Stimulated activated naive B cell treated with anti-CD40 and anti-IgM and Interleukin-4, amounts not matched to agents 10 μg/mL and 1 μg/mL and 100 μg/mL, for 72 hours (primary cell): Measurements from ENCODE around the gene LRRC1.

Experiments
- ATAC-seq, 2 donors: fragments of 150-1000 bp; cut with Tn5 transposase; replicated peaks; 2 replicates each; pipeline ENCODE4 v1.10.0; 2021; ENCODE audit warnings: moderate library complexity in 1 of 2
- DNase-seq: peaks from one replicate; pipeline ENCODE4 v3.0.0; 2021
- H3K27ac Mint-ChIP-seq: one replicate; pipeline ENCODE4 v1.8.0; 2022; ENCODE audit warnings: mild to moderate bottlenecking, mixed read lengths
- H3K27me3 Mint-ChIP-seq, 2 donors: one replicate each; pipeline ENCODE4 v1.8.0; 2022; ENCODE audit warnings: mixed read lengths in 2 of 2
- H3K36me3 Mint-ChIP-seq, 2 donors: one replicate each; pipeline ENCODE4 v1.8.0; 2022; ENCODE audit warnings: mixed read lengths in 2 of 2, mild to moderate bottlenecking in 1 of 2
- H3K4me1 Mint-ChIP-seq, 2 donors: one replicate each; pipeline ENCODE4 v1.8.0; 2022; ENCODE audit warnings: mixed read lengths in 2 of 2, mild to moderate bottlenecking in 1 of 2
- H3K4me3 Mint-ChIP-seq, 2 donors: one replicate each; pipeline ENCODE4 v1.8.0; 2022; ENCODE audit warnings: mild to moderate bottlenecking in 2 of 2, mixed read lengths in 2 of 2, moderate library complexity in 1 of 2
- H3K9me3 Mint-ChIP-seq, 2 donors: one replicate each; pipeline ENCODE4 v1.8.0; 2022; ENCODE audit warnings: mixed read lengths in 2 of 2, mild to moderate bottlenecking in 1 of 2

Gene LRRC1

DNA sequence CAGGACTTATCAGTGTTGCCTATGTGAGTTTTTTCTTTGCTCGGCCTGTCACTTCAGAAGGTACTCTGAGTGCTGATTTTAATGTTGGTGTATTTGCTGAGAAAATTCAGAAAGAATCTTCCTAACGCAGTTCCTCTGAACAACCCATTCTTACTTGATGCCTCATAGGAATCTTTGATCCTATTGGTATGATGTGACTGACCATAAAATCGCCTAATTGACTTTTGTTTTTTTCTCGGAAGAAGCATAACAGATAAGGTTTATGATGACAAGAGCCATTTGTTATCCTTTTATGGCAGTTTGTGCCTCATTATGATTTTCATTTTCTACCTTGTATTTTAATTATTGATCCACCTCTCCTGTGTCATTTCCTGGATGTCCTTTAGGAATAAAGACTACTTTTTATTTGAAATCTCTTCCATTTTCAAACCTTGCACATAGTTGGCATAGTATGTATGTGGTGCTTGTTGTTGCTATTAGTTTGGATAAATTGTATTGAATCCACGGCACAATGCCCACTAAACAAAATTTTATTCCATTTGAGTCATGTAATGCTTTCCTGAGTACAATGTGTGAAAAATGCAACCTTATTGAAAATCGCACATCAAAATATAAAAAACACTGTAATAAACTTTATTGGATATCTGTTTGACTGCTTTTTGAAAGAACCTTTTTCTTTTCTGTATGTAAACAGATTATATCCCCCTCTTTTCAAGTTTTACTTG is 37.3 kb downstream of the LRRC1 start:
- Mint-ChIP-seq H3K4me1 (peaks cover 11 to 24% of the 10 kb centered on the region in 2 donors), H3K36me3 (no peaks in the 10 kb centered on the region), H3K4me3 (no peak overlapping the region)

GRCh38 chr6:53833155-53833554 is 38.4 kb downstream of the LRRC1 start:
- no peak for DNase-seq
- Mint-ChIP-seq H3K27ac (no peak overlapping the region), H3K4me1 (peaks cover 11 to 22% of the 10 kb centered on the region in 2 donors)

More for the DNA sequence above, 37.3 kb downstream of the LRRC1 start:
- DNase-seq (no peak), ATAC-seq (no peak)
- no peaks in the 10 kb centered on the region for H3K27me3 Mint-ChIP-seq
- no peaks in the 10 kb centered on the region for H3K9me3 Mint-ChIP-seq
- no peak overlapping the region for H3K27ac Mint-ChIP-seq

DNA sequence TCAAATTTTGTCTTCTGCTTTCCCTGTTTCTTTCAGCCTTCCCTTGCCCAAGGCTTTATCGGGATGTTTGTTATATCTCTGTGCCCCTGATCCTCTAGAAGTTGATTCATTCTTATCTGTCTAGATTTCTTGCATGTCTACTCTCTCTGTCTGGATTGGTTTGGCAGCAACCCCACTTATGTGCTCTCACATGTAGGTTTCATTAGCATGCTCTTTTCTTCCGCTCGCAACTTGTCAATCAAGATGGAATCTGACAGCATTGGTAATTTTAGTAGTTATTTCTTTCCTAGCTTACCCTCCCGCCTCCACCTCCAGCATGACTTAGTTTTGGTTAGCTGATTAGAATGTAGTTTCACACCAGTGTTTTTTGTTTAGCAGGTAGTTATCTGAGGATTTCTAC is 39.3 kb downstream of the LRRC1 start:
- Mint-ChIP-seq H3K4me1 (peaks cover 13 to 22% of the 10 kb centered on the region in 2 donors), H3K27ac (no peak overlapping the region), H3K36me3 (no peaks in the 10 kb centered on the region), H3K4me3 (no peak overlapping the region), H3K9me3 (no peaks in the 10 kb centered on the region), H3K27me3 (no peaks in the 10 kb centered on the region)
- ATAC-seq (no peak), DNase-seq (no peak)

More at GRCh38 chr6:53833155-53833554, 38.4 kb downstream of the LRRC1 start:
- Mint-ChIP-seq H3K9me3 (no peaks in the 10 kb centered on the region), H3K36me3 (no peaks in the 10 kb centered on the region), H3K27me3 (no peaks in the 10 kb centered on the region), H3K4me3 (no peak overlapping the region)
- no peak for ATAC-seq

- no peaks in the 10 kb centered on the region for H3K27me3 Mint-ChIP-seq
- H3K9me3 Mint-ChIP-seq = peaks cover 1 to 7% of the 10 kb centered on the region in 2 donors
- DNase-seq (no peak), ATAC-seq (peak in 1 of 2 donors; percentile 61)
- H3K27ac Mint-ChIP-seq = no peak overlapping the region
- no peak overlapping the region for H3K4me3 Mint-ChIP-seq
- peaks cover 10 to 18% of the 10 kb centered on the region in 2 donors for H3K4me1 Mint-ChIP-seq
- H3K36me3 Mint-ChIP-seq = peaks cover 9 to 22% of the 10 kb centered on the region in 2 donors
Measured at GRCh38 chr6:53837865-53838769, 43.3 kb downstream of the LRRC1 start.

GRCh38 chr6:53840027-53840426 is 45.2 kb downstream of the LRRC1 start:
- Mint-ChIP-seq H3K36me3 (peaks cover 9 to 26% of the 10 kb centered on the region in 2 donors), H3K27ac (no peak overlapping the region), H3K27me3 (no peaks in the 10 kb centered on the region), H3K4me1 (peaks cover 6 to 10% of the 10 kb centered on the region in 2 donors), H3K4me3 (no peak overlapping the region), H3K9me3 (peaks cover 1 to 7% of the 10 kb centered on the region in 2 donors)
- DNase-seq (no peak), ATAC-seq (no peak)

GRCh38 chr6:53845280-53846195 is 50.7 kb downstream of the LRRC1 start:
- Mint-ChIP-seq H3K27me3 (no peaks in the 10 kb centered on the region), H3K4me3 (no peak overlapping the region), H3K4me1 (no peaks in the 10 kb centered on the region), H3K27ac (no peak overlapping the region), H3K36me3 (peaks cover 8 to 21% of the 10 kb centered on the region in 2 donors), H3K9me3 (peaks cover 2 to 4% of the 10 kb centered on the region in 2 donors)
- ATAC-seq (no peak), DNase-seq (no peak)

DNA sequence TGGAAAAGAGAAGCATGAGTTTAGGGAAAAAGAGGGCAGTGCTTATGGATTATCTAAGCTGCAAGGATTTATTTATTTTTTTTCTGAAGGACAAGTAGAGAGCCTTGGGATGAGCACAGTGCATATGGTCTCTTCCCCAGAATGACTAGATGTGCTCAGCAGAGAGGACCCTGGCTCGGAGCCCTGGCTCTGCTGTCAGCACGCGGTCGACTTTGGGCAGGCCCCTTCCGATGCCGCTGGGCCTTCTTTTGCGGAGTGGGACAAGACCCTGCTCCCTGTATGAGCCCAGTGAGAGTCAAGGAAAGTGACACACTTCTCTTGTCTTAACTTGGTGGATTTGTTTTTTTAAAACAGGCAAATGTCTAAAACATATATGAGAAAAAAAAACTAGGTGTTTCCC is 51.4 kb downstream of the LRRC1 start:
- no peak overlapping the region for H3K4me3 Mint-ChIP-seq
- DNase-seq (no peak), ATAC-seq (no peak)
- peaks cover 0 to 2% of the 10 kb centered on the region in 2 donors for H3K9me3 Mint-ChIP-seq
- H3K36me3 Mint-ChIP-seq = peaks cover 8 to 16% of the 10 kb centered on the region in 2 donors
- H3K4me1 Mint-ChIP-seq = no peaks in the 10 kb centered on the region
- H3K27ac Mint-ChIP-seq = no peak overlapping the region
- H3K27me3 Mint-ChIP-seq = no peaks in the 10 kb centered on the region

DNA sequence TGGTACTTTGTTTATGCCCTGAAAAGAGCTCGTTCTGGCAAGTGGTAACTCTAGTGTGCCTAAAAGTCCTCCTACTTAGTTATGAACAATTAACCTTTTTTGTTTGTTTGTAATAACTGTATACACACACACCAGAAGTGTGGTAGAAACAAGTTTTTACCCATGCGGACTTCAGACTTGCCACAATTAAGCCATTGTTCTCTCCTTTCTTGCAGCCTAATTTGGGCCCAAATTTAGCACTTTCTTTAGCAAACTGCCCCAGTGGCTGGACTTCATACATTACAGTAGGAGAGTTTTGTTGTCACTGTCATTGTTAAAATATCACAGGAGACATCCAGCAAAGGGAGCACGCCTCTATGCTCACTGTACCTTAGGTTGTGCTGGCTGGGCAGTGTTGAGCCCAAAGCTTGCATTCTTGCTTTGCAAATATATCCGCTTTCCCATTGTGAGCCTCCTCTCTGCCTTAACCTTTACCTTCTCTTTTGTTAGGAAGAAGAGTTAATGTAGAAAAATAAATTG is 53.0 kb downstream of the LRRC1 start:
- H3K27ac Mint-ChIP-seq = no peak overlapping the region
- no peaks in the 10 kb centered on the region for H3K27me3 Mint-ChIP-seq
- no peak for ATAC-seq
- peaks cover 0 to 2% of the 10 kb centered on the region in 2 donors for H3K9me3 Mint-ChIP-seq
- no peak overlapping the region for H3K4me3 Mint-ChIP-seq
- H3K36me3 Mint-ChIP-seq = peaks cover 6 to 12% of the 10 kb centered on the region in 2 donors
- DNase-seq = no peak
- no peaks in the 10 kb centered on the region for H3K4me1 Mint-ChIP-seq

DNA sequence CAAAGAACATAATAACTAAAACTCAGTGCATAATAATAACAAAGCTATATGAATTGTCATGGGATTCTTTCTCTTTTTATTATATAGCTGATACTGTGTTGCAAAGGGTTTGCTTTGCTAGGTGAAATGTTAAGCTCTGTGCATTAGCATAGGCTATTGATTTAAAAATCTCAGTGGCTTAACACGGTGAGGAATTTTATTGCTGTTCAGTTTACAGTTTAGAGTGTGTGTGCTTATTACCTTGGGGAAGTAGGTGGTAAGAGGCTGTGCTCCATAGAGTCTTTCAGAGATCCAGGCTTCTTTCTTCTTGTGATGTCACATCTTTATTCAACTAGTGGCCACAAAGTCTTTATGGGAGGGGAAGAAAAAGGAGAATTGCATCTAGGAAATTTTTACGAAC is 55.7 kb downstream of the LRRC1 start:
- Mint-ChIP-seq H3K27ac (no peak overlapping the region), H3K27me3 (no peaks in the 10 kb centered on the region), H3K4me3 (no peak overlapping the region), H3K36me3 (peaks cover 6 to 8% of the 10 kb centered on the region in 2 donors), H3K4me1 (peaks cover 3 to 10% of the 10 kb centered on the region in 2 donors), H3K9me3 (peaks cover 0 to 2% of the 10 kb centered on the region in 2 donors)
- DNase-seq = no peak
- ATAC-seq = no peak

DNA sequence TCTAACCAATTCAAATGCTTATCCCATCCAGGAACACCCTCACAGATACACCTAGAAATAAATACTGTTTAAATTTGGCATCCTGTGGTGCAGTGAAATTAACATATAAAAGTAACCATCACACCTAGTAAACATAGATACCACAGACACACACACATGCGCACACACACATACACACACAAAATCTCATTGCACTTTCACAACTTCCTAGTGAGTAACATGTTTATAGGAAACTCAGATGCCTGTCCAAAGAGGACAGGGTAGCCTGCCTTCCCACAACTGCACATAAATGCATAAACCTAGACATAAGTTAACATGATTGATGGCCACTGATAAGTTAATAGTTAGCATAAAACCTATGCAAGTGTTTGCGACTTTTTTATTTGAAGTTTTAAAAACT is 56.8 kb downstream of the LRRC1 start:
- DNase-seq (no peak), ATAC-seq (no peak)
- H3K27me3 Mint-ChIP-seq = no peaks in the 10 kb centered on the region
- no peak overlapping the region for H3K4me3 Mint-ChIP-seq
- peaks cover 5 to 13% of the 10 kb centered on the region in 2 donors for H3K4me1 Mint-ChIP-seq
- H3K9me3 Mint-ChIP-seq = peaks cover 0 to 2% of the 10 kb centered on the region in 2 donors
- peaks cover 6 to 8% of the 10 kb centered on the region in 2 donors for H3K36me3 Mint-ChIP-seq
- no peak overlapping the region for H3K27ac Mint-ChIP-seq

DNA sequence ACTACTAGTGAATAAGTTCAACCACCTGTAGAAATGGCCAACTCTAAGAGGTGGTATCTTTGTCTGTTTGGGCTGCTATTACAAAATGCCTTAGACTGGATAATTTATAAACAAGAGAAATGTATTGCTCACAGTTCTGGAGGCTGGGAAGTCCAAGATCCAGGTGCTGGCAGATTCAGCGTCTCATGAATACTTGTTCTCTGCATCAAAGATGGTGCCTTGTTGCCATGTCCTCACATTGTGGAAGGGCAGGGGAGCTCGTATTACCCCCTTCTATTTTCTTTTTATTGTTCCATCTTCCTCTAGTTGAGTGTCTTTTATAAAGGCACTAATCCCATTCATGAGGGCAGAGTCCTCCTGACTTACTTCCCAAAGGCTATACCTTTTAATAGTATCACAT is 58.0 kb downstream of the LRRC1 start:
- no peak for ATAC-seq
- no peak overlapping the region for H3K27ac Mint-ChIP-seq
- no peak for DNase-seq
- H3K4me1 Mint-ChIP-seq = peaks cover 7 to 13% of the 10 kb centered on the region in 2 donors
- peaks cover 0 to 2% of the 10 kb centered on the region in 2 donors for H3K9me3 Mint-ChIP-seq
- H3K4me3 Mint-ChIP-seq = no peak overlapping the region
- H3K27me3 Mint-ChIP-seq = no peaks in the 10 kb centered on the region
- H3K36me3 Mint-ChIP-seq = peaks cover 6 to 8% of the 10 kb centered on the region in 2 donors

DNA sequence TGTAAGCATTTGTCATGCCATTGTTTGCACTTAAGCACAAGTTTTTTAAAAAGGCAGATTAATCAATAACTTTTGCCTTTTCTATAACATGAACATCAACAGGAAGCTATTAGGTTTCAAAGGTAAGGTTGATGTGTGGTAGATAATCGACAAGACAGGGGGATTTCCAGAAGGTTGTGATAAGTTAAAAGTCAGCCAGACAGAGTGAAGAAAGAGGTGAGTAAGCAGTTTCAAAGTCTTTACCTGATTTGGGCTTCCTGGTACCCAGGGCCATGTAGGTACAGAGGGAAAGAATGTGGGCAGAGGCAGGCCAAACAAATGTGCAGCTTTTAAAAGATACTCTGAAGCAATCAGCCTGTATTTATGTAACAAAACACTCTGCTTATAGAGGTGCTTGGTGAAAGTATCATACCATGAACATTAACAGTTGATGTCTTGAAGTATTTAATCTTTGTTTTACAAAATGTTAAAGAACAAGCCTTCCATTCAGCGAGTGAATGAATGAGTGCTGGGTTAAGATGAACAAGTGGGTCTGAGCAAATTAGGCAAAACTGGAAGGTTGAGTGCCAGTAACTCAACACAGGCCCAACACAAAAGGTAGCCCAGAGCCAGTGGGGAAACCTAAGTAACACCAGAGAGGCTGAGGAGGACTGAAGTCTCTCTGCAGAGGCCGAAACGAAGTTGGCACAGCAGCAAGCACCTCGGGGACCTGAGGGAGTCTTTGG is 60.2 kb downstream of the LRRC1 start:
- no peaks in the 10 kb centered on the region for H3K27me3 Mint-ChIP-seq
- H3K4me3 Mint-ChIP-seq = peak overlapping the region; percentile 12 to 26
- H3K27ac Mint-ChIP-seq = no peak overlapping the region
- peaks cover 2 to 4% of the 10 kb centered on the region in 2 donors for H3K36me3 Mint-ChIP-seq
- DNase-seq (no peak), ATAC-seq (peak; percentile 78 to 80)
- peaks cover 0 to 2% of the 10 kb centered on the region in 2 donors for H3K9me3 Mint-ChIP-seq
- peaks cover 7 to 13% of the 10 kb centered on the region in 2 donors for H3K4me1 Mint-ChIP-seq

DNA sequence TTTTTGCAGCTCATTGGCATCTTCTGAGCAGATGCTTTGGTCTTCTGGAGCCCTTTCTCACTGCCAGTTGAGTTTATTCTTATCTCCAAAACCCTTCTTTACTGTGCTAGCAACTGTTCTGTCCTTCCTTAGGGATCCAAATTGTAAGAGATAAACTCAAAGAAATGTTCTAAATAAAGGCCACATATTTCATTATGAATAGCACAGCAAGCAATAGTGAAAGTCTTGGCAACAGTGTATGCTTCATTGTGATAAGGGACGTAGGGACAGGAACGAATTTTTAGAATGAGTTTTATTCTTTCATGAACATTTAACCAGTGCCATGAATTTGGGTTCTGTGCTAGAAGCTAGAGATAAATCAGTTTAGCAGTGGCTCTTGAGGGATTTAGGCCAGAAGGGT is 61.1 kb downstream of the LRRC1 start:
- H3K27ac Mint-ChIP-seq = no peak overlapping the region
- H3K4me3 Mint-ChIP-seq = no peak overlapping the region

More for the DNA sequence above, 61.1 kb downstream of the LRRC1 start:
- peaks cover 7 to 13% of the 10 kb centered on the region in 2 donors for H3K4me1 Mint-ChIP-seq
- no peak for DNase-seq
- peaks cover 2 to 4% of the 10 kb centered on the region in 2 donors for H3K36me3 Mint-ChIP-seq
- H3K9me3 Mint-ChIP-seq = no peaks in the 10 kb centered on the region
- no peaks in the 10 kb centered on the region for H3K27me3 Mint-ChIP-seq
- no peak for ATAC-seq
